Ishikawa (cell line): ENCODE results near the gene SPATA31C2.

Experiments used
- CEBPB ChIP-seq: IDR thresholded peaks from 2 replicates; pipeline ENCODE4 v1.6.1; 2012
- CREB1 ChIP-seq: IDR thresholded peaks from 2 replicates; pipeline ENCODE4 v1.6.1; 2012; ENCODE audit warnings: low read depth
- EP300 ChIP-seq: IDR thresholded peaks from 2 replicates; pipeline ENCODE4 v1.6.1; 2012; ENCODE audit warnings: borderline replicate concordance
- MAX ChIP-seq: IDR thresholded peaks from 2 replicates; pipeline ENCODE4 v1.6.1; 2012
- RAD21 ChIP-seq: IDR thresholded peaks from 2 replicates; pipeline ENCODE4 v1.6.1; 2012; ENCODE audit warnings: low read depth
- REST ChIP-seq: IDR thresholded peaks from 2 replicates; pipeline ENCODE4 v1.6.1; 2012; ENCODE audit warnings: low read depth, mild to moderate bottlenecking
- TCF12 ChIP-seq: IDR thresholded peaks from 2 replicates; pipeline ENCODE4 v1.6.1; 2012; ENCODE audit warnings: low read depth
- TEAD4 ChIP-seq: IDR thresholded peaks from 2 replicates; pipeline ENCODE4 v1.6.1; 2012
- USF1 ChIP-seq: IDR thresholded peaks from 2 replicates; pipeline ENCODE4 v1.6.1; 2012
- YY1 ChIP-seq: IDR thresholded peaks from 2 replicates; pipeline ENCODE4 v1.6.1; 2012; ENCODE audit warnings: low read depth
- ZBTB7A ChIP-seq: IDR thresholded peaks from 2 replicates; pipeline ENCODE4 v1.6.1; 2012; ENCODE audit warnings: low read depth

GRCh38 chr9:88143179-88143578 is 4.9 kb upstream of the SPATA31C2 start:
- no peak for TF ChIP-seq YY1
- no peak for TF ChIP-seq EP300
- TF ChIP-seq MAX = no peak
- no peak for TF ChIP-seq ZBTB7A
- TF ChIP-seq CEBPB = no peak
- TF ChIP-seq TEAD4 = no peak
- no peak for TF ChIP-seq REST
- TF ChIP-seq TCF12 = no peak
- no peak for TF ChIP-seq CREB1
- TF ChIP-seq RAD21 = no peak
- TF ChIP-seq USF1 = no peak
